HUES48 (cell line): ENCODE results near the gene ASPG.
A peak's percentile ranks its signal among the peaks of the same experiment; 100 is the strongest.

ENCODE experiments used
- H3K27ac ChIP-seq: one replicate; pipeline ENCODE4 v1.7.0; 2013; ENCODE audit warnings: low read depth, low read length, inconsistent platforms
- H3K27me3 ChIP-seq: 2 replicates; pipeline ENCODE4 v1.6.1; 2013; ENCODE audit warnings: mild to moderate bottlenecking, low read length; ENCODE audit not compliant: control insufficient read depth, insufficient read depth
- H3K36me3 ChIP-seq: 2 replicates; pipeline ENCODE4 v1.6.1; 2013; ENCODE audit warnings: low read length; ENCODE audit not compliant: control insufficient read depth, insufficient read depth
- H3K4me1 ChIP-seq: 2 replicates; pipeline ENCODE4 v1.6.1; 2013; ENCODE audit warnings: mild to moderate bottlenecking, low read length; ENCODE audit not compliant: control insufficient read depth, insufficient read depth
- H3K4me3 ChIP-seq: 2 replicates; pipeline ENCODE4 v1.5.1; 2013; ENCODE audit warnings: mild to moderate bottlenecking, low read depth, low read length
- H3K9ac ChIP-seq: 2 replicates; pipeline ENCODE4 v1.6.1; 2013; ENCODE audit warnings: mild to moderate bottlenecking, low read depth, low read length, moderate library complexity
- H3K9me3 ChIP-seq: 2 replicates; pipeline ENCODE4 v1.6.1; 2013; ENCODE audit warnings: low read length; ENCODE audit not compliant: control insufficient read depth, insufficient read depth

The ASPG gene

GRCh38 chr14:104139460-104140212 lies 54.1 kb downstream of the ASPG start:
- Histone ChIP-seq H3K36me3 (peaks cover 14% of the 10 kb centered on the region), H3K4me3 (peak overlapping the region; percentile 75), H3K27me3 (peaks cover 30% of the 10 kb centered on the region), H3K4me1 (peaks cover 19% of the 10 kb centered on the region; the same call in 1 of the 2 replicates), H3K9ac (no peak overlapping the region), H3K9me3 (no peaks in the 10 kb centered on the region), H3K27ac (peak overlapping the region; percentile 43)

DNA sequence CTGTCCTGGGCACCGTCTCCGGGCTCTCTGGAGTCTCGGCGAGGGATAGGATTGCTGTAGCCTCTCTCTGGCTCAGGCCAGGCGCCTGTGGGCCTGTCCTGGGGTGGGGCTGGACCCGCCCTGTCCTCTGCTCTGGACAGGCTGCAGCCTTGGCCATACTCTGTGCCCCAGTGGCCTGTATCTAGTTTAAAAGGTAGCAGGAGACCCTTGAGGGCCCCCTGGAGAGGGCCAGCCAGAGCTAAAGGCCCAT lies 54.6 kb downstream of the ASPG start:
- Histone ChIP-seq H3K9me3 (no peaks in the 10 kb centered on the region), H3K4me1 (peaks cover 19% of the 10 kb centered on the region; the same call in 1 of the 2 replicates), H3K9ac (no peak overlapping the region), H3K36me3 (peaks cover 14% of the 10 kb centered on the region), H3K4me3 (peak overlapping the region; percentile 75), H3K27ac (peak overlapping the region; percentile 32), H3K27me3 (peaks cover 25% of the 10 kb centered on the region)

DNA sequence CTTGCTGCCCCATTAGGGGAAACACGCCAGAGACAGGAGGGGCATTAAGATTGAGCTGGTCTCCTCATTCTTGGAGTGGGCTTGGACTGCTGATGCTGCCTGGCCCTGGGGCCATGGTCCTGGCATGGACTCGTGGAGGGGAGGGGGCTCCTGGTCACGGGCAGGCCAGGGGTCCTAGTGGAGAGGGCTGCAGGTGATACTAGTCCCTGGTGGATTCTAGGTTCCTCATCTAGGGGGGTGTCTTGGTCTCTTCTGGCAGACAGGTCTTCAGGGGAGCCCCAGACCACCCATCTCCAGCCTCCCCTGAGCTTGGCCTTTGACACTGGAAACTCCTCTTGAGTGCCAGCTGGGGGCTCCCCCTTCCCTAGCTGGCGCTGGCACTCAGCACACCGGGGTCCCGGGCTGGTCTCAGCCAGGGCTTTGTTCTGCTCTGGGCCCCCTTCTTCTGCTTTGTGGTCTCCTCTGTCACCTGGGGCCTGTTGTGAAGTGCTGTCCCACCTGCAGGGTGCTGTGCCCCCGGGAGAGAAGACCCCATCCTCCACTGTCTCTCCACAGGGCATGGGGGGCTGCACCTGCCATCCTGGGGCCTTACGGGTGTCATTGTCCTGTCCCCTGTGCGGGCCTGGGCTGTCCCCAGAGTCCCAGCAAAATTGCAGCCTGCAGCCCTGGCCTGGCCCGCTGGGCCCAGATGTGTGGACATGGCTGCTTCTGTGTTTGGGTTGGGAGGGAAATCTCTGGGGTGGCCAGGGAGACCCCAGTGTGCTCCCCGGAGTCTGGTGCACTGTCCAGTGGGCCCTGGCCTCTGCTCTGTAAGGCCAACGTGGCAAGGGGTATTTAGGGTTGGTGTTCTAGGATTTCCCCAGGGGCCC lies 55.2 kb downstream of the ASPG start:
- peaks cover 20% of the 10 kb centered on the region for H3K27me3 ChIP-seq
- H3K4me3 ChIP-seq: peak overlapping the region; percentile 75; the same call in 1 of the 2 replicates
- H3K36me3 ChIP-seq: peaks cover 14% of the 10 kb centered on the region
- no peak overlapping the region for H3K9ac ChIP-seq
- H3K27ac ChIP-seq: peak overlapping the region; percentile 32
- H3K4me1 ChIP-seq: peaks cover 19% of the 10 kb centered on the region; the same call in 1 of the 2 replicates
- H3K9me3 ChIP-seq: no peaks in the 10 kb centered on the region

DNA sequence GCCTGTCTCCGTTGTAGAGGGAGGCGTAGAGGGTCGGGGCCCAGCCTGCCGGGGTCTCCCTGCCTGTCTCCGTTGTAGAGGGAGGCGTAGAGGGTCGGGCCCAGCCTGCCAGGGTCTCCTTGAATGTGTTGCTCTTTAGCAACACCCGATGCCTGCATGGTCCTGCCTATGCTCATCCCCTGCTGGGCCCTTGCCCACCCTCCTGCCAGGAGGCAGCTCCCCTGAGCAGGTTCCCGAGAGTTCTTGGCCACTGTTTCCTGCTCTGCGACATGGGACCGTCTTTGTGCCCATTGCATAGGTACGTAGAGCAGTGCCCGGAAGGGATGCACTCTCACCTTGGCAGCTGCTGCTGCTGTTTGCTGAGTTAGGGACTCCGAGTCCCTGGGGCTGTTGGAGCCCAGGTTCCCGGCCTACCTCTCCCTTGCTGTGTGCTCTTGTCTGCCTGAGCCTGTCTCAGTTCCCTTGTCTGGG lies 56.2 kb downstream of the ASPG start:
- peaks cover 11% of the 10 kb centered on the region for H3K27me3 ChIP-seq
- peaks cover 15% of the 10 kb centered on the region; the same call in 1 of the 2 replicates for H3K4me1 ChIP-seq

GRCh38 chr14:104142136-104142945 lies 56.8 kb downstream of the ASPG start:
- peaks cover 14% of the 10 kb centered on the region for H3K36me3 ChIP-seq
- H3K4me3 ChIP-seq: no peak overlapping the region
- H3K9me3 ChIP-seq: no peaks in the 10 kb centered on the region
- H3K27me3 ChIP-seq: peaks cover 4% of the 10 kb centered on the region
- peaks cover 10% of the 10 kb centered on the region; the same call in 1 of the 2 replicates for H3K4me1 ChIP-seq
- H3K9ac ChIP-seq: no peak overlapping the region
- H3K27ac ChIP-seq: no peak overlapping the region

More for the DNA sequence above, 56.2 kb downstream of the ASPG start:
- H3K36me3 ChIP-seq: peaks cover 14% of the 10 kb centered on the region
- no peaks in the 10 kb centered on the region for H3K9me3 ChIP-seq
- no peak overlapping the region for H3K4me3 ChIP-seq
- H3K9ac ChIP-seq: no peak overlapping the region
- no peak overlapping the region for H3K27ac ChIP-seq

- peaks cover 14% of the 10 kb centered on the region for H3K4me1 ChIP-seq
- no peaks in the 10 kb centered on the region for H3K9me3 ChIP-seq
- H3K9ac ChIP-seq: no peak overlapping the region
- peaks cover 14% of the 10 kb centered on the region for H3K36me3 ChIP-seq
- no peaks in the 10 kb centered on the region; the same call in 1 of the 2 replicates for H3K27me3 ChIP-seq
- no peak overlapping the region for H3K4me3 ChIP-seq
- no peak overlapping the region for H3K27ac ChIP-seq
Observed at GRCh38 chr14:104142946-104143470, 57.5 kb downstream of the ASPG start.

GRCh38 chr14:104143521-104144452 lies 58.3 kb downstream of the ASPG start:
- Histone ChIP-seq H3K4me1 (peaks cover 20% of the 10 kb centered on the region), H3K9me3 (no peaks in the 10 kb centered on the region), H3K4me3 (no peak overlapping the region), H3K9ac (no peak overlapping the region), H3K36me3 (peaks cover 14% of the 10 kb centered on the region), H3K27me3 (no peaks in the 10 kb centered on the region; the same call in 1 of the 2 replicates), H3K27ac (no peak overlapping the region)

GRCh38 chr14:104144453-104144790 lies 58.9 kb downstream of the ASPG start:
- no peak overlapping the region for H3K9ac ChIP-seq
- H3K36me3 ChIP-seq: peaks cover 14% of the 10 kb centered on the region
- no peak overlapping the region for H3K4me3 ChIP-seq
- H3K9me3 ChIP-seq: no peaks in the 10 kb centered on the region
- H3K27me3 ChIP-seq: no peaks in the 10 kb centered on the region
- H3K27ac ChIP-seq: no peak overlapping the region
- H3K4me1 ChIP-seq: peaks cover 25% of the 10 kb centered on the region

GRCh38 chr14:104144911-104145825 lies 59.7 kb downstream of the ASPG start:
- no peaks in the 10 kb centered on the region for H3K9me3 ChIP-seq
- H3K9ac ChIP-seq: no peak overlapping the region
- peaks cover 14% of the 10 kb centered on the region for H3K36me3 ChIP-seq
- peaks cover 22% of the 10 kb centered on the region for H3K4me1 ChIP-seq
- no peak overlapping the region for H3K27ac ChIP-seq
- no peaks in the 10 kb centered on the region for H3K27me3 ChIP-seq
- H3K4me3 ChIP-seq: no peak overlapping the region
